ENCODE measurements around the gene NAV1. TPM values are rescaled to one million over a fixed set of nuclear protein-coding genes. Genes with fewer than 3 reads are reported as not detected.

Gene NAV1
- total RNA-seq, 1 donor from 2014 or later: 44.9 TPM

DNA sequence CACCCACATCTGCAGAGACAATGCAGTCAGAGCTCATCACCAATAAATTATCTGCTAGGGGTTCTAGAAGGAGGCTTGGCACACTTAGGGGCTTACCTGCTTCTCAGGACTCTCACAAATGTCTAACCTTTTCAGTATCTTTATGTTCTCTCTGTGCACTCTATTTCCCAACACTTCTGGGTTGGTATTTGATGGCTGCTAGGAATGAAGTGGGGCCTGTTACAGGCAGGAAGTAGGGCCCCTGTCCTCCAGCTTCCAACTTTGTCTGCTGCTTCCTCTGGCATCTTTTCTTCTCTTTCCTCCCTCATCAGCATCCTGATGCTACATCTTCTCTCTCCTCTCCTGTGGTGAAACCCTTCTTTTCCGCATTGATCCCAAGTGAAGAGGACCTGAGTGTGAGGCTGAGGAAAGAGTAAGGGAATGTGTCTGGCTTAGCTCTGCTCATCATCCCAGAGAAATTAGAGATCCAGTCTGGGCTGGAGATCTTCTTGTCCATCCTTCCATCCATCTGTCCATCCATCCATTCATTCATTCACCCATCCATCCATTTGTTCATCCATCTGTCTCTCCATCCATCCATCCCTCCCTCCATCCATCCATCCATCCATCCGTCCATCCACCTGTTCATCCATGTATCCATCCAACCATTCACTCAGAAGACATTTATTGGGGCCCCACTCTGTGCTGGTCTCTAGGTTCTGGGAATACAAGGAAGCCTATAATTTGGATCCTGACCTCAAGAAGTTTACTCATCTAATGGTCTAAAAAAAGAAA lies 29.1 kb upstream of the NAV1 start:
- no peak for DNase-seq (ENCODE audit: extremely low spot score, unreplicated experiment)
- peak overlapping the region; percentile 58 for H3K27ac Mint-ChIP-seq
- H3K4me3 Mint-ChIP-seq: no peak overlapping the region
- peaks cover 42% of the 10 kb centered on the region for H3K4me1 Mint-ChIP-seq (ENCODE audit: unreplicated experiment)
- H3K27me3 Mint-ChIP-seq: no peaks in the 10 kb centered on the region
- no peaks in the 10 kb centered on the region for H3K9me3 Mint-ChIP-seq
- TF ChIP-seq, protein P1, sequence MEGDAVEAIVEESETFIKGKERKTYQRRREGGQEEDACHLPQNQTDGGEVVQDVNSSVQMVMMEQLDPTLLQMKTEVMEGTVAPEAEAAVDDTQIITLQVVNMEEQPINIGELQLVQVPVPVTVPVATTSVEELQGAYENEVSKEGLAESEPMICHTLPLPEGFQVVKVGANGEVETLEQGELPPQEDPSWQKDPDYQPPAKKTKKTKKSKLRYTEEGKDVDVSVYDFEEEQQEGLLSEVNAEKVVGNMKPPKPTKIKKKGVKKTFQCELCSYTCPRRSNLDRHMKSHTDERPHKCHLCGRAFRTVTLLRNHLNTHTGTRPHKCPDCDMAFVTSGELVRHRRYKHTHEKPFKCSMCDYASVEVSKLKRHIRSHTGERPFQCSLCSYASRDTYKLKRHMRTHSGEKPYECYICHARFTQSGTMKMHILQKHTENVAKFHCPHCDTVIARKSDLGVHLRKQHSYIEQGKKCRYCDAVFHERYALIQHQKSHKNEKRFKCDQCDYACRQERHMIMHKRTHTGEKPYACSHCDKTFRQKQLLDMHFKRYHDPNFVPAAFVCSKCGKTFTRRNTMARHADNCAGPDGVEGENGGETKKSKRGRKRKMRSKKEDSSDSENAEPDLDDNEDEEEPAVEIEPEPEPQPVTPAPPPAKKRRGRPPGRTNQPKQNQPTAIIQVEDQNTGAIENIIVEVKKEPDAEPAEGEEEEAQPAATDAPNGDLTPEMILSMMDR (conservative IDR thresholded peaks at IDR 0.05): no peak
- H3K36me3 Mint-ChIP-seq: no peaks in the 10 kb centered on the region

DNA sequence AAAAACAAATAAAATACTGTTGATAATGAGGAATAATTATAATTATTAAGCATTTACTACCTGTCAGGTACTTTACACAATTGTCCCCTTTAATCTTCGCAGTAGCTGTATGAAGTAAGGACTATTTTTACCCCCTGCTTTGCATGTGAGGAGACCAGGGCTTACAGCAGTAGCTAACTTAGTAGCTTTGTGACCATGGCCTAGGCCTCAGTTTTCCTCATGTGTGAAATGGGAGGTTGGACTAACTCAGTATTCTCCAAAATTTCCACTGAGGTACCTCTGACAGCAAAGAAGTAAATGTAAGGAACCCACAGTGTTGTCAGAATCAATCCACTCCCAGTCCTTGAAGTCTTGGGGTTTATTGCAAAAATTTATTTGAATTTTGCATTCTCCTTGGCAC lies 28.2 kb upstream of the NAV1 start:
- Mint-ChIP-seq H3K27ac (peak overlapping the region; percentile 92), H3K9me3 (no peaks in the 10 kb centered on the region), H3K36me3 (no peaks in the 10 kb centered on the region), H3K27me3 (no peaks in the 10 kb centered on the region), H3K4me1 (ENCODE audit: unreplicated experiment) (peaks cover 43% of the 10 kb centered on the region), H3K4me3 (no peak overlapping the region)
- TF ChIP-seq, protein P1 (conservative IDR thresholded peaks at IDR 0.05): no peak
- no peak for DNase-seq (ENCODE audit: extremely low spot score, unreplicated experiment)

DNA sequence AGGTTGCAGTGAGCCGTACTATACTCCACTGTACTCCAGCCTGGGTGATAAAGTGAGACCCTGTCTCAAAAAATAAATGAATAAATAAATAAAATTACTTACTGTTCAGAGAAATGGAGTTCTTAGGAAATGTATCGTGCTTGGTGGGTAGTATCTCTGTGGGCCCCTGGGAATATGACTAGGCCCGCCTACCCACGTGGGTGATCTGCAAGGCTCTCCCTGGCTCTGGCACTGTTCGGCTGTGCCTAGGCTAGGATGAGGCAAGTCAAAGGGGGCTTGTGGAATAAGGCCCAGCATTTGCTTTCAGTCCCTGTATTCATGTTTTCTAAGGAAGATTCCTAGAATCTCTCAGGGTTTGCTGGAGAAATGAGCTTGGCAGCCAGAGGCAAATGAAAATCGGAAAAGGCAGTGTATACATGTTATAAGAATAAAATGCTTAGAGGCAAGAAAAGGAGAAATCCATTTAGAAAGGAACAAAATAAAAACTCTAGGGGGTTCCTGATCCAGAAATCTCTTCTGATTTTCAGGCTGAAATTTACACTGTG lies 27.5 kb upstream of the NAV1 start:
- H3K4me3 Mint-ChIP-seq: peak overlapping the region; percentile 58
- peaks cover 40% of the 10 kb centered on the region for H3K4me1 Mint-ChIP-seq (ENCODE audit: unreplicated experiment)
- H3K36me3 Mint-ChIP-seq: no peaks in the 10 kb centered on the region
- peak overlapping the region; percentile 92 for H3K27ac Mint-ChIP-seq
- TF ChIP-seq, protein P1 (conservative IDR thresholded peaks at IDR 0.05): no peak
- DNase-seq (ENCODE audit: extremely low spot score, unreplicated experiment): no peak
- H3K27me3 Mint-ChIP-seq: no peaks in the 10 kb centered on the region
- H3K9me3 Mint-ChIP-seq: no peaks in the 10 kb centered on the region

DNA sequence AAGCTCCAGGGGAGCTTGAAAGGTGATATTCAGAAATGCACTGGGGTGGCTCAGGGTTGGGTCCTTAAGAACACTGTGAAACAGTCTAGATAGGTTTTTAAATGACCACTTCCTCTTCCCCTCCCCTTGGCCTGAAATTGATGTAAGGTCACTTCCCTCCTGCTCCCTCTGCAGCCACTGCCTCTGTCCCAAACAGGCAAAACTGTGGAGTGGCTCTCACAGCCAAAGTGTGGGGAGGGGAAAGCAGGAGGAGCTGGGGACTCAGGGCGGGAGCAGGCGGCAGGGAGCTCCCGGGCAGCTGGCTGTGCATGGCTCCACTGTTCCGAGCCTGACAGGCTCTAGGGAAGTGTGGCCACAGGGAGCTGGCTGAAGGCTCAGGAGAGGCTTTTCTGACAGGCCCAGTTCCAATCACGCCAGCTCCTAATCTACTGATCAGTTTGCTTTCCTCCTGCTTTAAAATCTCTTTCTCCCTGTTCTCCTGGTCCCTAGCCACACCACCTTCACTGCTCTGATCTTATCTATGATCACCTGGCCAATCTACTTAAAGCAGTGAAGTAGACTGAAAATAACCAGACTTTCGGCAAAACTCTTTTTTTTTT lies 26.9 kb upstream of the NAV1 start:
- no peaks in the 10 kb centered on the region for H3K9me3 Mint-ChIP-seq
- H3K27me3 Mint-ChIP-seq: no peaks in the 10 kb centered on the region
- DNase-seq (ENCODE audit: extremely low spot score, unreplicated experiment): no peak
- no peaks in the 10 kb centered on the region for H3K36me3 Mint-ChIP-seq
- H3K4me3 Mint-ChIP-seq: peak overlapping the region; percentile 58
- H3K4me1 Mint-ChIP-seq (ENCODE audit: unreplicated experiment): peaks cover 42% of the 10 kb centered on the region
- TF ChIP-seq, protein P1 (conservative IDR thresholded peaks at IDR 0.05): no peak
- peak overlapping the region; percentile 92 for H3K27ac Mint-ChIP-seq

DNA sequence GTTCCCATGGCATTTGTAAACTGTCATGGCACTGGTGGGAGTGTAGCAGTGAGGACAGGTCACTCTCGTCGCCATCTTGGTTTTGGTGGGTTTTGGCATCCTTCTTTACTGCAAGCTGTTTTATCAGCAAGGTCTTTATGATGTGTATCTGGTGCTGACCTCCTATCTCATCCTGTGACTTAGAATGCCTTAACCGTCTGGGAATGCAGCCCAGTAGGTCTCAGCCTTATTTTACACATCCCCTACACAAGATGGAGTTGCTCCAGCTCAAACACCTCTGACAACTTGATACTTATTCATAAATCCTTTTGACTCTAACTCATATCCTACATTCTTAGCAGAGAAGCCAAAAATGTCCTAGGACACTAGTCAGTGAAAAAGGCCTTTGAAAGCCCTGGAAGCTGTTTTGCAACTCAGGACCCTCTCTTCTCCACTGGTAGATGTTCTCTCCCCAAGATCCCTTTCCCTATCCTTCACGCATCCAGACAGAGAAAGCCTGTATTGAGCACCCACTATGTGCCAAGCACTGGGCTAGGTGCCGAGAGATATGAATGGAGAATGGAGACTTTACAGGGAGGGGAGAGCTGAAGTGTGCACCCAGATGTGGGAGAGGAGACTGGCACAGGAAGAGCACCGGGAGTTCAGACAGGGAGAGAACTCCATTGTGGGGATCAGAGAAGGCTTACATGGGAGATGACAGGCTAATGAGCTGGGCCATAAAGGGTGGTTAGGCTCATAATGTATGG lies 25.3 kb upstream of the NAV1 start:
- Mint-ChIP-seq H3K9me3 (no peaks in the 10 kb centered on the region), H3K4me1 (ENCODE audit: unreplicated experiment) (peaks cover 58% of the 10 kb centered on the region), H3K27me3 (no peaks in the 10 kb centered on the region), H3K27ac (peak overlapping the region; percentile 92), H3K36me3 (no peaks in the 10 kb centered on the region), H3K4me3 (no peak overlapping the region)
- no peak for DNase-seq (ENCODE audit: extremely low spot score, unreplicated experiment)
- TF ChIP-seq, protein P1 (conservative IDR thresholded peaks at IDR 0.05): no peak

Data from type B pancreatic cell (in vitro differentiated cells).